NCI-H526 treated with DMSO at 0.1 percent for 48 hours (cell line): ENCODE measurements around the gene TIMM44.

Experiments
- DNase-seq: peaks from one replicate; lab custom pipeline; 2025; lab: John Stamatoyannopoulos, UW

Gene TIMM44

DNA sequence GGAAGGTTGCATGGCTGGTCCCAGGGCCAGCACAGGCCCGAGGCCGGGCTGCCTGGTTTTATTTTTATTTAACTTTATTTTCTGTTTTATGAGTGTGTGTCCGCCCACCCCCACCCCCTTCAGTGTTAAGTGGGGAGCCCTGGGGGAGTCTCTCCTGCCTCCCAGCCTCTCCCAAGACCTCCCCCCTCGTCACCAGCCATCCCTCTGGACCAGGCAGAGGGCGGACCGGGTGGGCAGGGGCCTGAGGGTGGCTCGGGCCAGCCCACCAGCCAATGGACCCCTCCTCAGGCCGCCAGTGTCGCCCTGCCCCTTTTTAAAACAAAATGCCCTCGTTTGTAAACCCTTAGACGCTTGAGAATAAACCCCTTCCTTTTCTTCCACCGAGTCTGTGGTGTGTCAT, 29.4 kb downstream of the TIMM44 start:
- DNase-seq, result no peak

DNA sequence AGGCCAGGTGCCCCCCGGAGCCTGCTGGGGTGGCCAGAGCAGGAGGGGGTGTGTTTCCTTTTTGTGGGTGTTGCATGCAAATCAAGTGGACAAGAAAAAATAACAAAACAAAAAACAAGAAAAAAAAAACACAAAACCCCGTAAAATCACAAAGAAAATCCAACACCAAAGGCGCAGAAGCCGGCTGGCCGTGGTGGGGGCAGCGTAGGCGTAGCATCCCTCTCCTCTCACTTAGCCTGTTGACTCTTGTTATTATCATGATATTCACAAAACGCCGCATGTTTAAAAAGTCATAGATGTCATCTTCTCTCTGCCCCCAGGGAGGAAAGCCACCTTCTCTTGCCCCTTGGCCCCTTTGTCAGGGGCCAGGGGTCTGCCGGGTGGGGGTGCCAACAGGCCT, 29.8 kb downstream of the TIMM44 start:
- DNase-seq, result no peak

DNA sequence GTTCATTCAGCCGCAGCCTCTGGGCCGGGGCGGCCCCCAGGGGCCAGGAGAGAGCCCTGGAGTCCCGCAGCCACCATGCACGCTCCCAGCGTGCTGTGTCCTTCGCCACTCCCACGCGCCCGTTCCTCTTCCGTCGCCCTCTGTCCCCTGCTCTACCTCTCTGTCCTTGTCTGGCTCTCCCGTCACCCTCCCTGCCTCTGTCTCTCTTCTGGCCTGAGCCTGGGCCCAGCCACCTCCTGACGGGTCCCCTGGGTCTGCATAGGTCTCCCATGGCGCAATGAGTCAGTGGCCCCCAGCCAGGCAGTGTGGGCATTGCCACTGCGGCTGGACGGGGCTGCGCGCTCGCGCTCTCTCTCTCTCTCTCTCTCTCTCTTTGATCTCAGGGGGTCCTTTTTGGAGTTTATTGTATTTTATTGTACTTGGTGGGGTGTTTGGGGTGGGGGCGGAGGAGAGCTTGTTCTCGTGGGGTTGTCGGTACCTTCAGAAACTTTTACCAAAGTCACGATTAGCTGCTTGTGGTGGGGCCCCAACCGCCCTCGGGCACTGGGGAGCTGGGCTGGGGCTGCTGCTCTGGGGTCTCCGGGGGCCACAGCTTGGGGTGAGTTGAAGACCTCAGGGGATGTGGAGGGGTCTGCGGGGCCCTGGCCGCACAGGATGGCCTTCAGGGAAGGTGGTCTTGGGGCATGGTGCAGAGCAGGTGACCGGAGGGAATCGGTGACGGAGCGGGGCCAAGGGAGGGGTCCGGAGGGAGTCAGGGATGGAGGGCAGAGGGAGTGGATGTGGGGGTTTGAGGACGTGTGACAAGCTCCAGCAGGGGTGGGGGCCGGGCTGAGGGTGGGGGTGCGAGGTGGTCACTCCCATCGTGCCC, 30.5 kb downstream of the TIMM44 start:
- no peak for DNase-seq

DNA sequence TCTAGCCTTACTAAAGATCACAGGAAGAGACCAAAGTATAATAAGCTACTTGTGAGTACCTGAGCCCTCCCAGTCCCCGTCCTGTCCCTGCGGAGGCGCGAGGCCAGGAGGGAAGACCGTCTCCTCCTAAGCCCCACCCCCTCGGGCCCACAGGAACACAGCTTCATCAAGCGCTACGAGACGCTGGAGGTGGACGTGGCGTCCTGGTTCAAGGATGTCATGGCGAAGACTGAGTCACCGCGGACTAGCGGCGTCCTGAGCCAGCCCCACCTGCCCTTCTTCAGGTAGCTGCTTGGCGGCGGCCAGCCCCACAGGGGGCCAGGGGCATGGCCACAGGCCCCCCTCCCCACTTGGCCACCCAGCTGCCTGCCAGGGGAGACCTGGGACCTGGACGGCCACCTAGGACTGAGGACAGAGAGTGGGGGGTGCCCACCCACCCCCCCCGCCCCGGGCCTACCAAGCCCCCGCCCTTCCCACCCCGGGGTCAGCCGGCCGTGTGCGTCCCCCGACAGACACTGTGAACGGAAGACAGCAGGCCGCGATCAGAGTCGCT, 31.2 kb downstream of the TIMM44 start:
- no peak for DNase-seq

DNA sequence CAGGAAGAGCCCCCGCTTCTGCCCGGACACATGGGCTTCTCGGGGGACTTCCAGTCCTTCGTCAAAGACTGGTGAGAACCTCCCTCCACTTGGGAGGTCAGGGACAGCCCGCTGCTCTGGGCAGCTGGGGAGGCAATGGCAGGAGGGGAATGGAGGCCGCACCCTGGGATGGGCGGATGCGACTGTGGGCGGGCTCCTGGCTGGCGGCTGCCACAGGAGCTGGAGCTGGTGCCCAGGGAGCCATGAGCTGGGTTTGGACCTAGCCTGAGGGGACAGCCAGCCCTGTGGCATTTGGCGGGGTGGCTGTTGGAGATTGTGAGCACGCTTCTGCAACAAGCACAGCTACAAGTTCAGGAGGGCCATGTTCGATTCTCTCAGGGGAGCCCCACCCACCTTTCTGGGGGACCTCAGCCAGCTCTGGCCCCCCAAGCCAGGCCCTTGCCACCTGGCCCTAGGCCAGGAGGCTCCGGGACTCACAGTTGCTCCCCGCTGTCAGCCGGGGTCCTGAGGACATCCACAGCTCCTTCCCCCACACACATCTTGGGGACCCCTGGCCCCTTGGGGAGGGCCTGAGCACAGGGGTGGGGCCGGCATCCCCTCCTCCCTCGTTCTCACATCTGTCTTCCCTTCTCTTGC, 31.8 kb downstream of the TIMM44 start:
- DNase-seq, result no peak

DNA sequence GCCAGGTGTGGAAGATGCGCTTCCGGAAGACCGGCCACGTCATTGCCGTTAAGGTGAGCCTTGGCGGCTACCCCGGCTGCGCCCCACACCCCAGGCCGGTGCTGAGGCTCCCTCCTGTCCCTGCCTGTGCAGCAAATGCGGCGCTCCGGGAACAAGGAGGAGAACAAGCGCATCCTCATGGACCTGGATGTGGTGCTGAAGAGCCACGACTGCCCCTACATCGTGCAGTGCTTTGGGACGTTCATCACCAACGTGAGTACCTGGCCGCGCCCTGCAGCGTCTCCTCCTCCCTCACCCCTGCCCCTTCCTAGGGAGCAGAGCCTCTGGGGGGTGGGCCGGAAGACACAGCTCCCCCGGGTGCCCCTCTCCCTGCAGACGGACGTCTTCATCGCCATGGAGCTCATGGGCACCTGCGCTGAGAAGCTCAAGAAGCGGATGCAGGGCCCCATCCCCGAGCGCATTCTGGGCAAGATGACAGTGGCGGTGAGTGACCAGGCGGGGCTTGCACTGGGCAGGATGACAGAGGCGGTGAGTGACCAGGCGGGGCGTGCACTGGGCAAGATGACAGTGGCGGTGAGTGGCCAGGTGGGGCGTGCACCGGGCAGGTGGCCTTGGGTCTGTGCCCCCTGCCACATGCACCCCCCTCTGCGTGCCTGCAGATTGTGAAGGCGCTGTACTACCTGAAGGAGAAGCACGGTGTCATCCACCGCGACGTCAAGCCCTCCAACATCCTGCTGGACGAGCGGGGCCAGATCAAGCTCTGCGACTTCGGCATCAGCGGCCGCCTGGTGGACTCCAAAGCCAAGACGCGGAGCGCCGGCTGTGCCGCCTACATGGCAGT, 32.9 kb downstream of the TIMM44 start:
- no peak for DNase-seq

DNA sequence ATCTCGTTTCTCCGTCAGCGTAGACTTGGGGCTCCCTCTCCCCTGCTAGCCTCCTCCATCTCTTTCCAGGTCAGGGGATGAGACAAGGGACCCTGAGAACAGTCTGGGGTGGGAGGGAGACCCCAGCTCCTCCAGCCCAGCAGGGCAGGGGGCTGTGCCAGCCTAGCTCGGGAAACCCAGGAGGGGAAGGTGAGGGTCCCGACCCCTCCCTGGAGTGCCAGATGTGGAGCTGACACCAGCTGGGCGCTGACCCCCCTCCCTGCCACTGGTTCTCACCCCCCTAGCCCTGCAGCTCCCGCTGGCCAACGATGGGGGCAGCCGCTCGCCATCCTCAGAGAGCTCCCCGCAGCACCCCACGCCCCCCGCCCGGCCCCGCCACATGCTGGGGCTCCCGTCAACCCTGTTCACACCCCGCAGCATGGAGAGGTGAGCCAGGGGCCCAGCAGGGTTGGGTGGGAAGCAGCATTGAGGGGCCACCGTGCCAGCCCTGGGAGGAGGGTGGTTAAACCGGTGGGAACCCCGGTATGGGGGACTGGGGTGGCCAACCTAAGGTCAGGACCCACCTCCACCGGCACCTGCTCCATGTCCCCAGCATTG, 33.9 kb downstream of the TIMM44 start:
- no peak for DNase-seq

DNA sequence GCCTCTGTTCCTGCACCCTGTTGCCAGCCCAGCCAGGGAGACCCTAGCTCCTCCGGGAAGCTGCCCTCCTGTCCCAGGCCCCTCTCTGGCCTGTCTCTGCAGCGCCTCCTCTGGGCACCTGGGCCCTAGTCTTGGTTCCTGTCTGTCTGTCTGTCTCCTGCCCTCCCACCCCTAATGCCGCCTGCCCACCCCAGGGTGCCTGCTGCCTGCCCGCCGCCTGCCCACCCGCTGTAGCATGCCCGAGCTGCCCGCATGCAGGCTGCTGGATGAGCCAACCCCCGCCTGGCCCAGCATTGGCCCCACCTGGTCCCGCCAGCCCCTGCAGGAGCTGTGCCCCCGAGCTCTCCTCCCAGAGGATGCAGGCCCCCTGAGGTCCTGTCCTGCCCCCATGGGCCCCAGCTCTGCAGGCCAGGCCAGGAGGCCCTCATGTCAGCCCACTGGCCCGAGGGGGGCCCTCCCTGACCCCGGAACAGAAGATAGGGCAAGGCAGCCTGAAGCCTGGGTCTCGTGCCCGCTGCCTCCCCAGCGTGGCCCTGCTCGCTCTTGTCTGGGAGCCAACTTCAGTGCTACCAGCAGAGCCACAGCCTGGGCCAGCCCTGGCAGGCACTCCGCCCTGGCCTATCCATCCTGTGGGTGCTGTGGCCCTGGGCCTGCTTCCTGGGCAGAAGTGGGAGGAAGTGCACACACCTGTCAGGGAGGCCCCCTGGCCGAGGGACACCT, 34.6 kb downstream of the TIMM44 start:
- no peak for DNase-seq

DNA sequence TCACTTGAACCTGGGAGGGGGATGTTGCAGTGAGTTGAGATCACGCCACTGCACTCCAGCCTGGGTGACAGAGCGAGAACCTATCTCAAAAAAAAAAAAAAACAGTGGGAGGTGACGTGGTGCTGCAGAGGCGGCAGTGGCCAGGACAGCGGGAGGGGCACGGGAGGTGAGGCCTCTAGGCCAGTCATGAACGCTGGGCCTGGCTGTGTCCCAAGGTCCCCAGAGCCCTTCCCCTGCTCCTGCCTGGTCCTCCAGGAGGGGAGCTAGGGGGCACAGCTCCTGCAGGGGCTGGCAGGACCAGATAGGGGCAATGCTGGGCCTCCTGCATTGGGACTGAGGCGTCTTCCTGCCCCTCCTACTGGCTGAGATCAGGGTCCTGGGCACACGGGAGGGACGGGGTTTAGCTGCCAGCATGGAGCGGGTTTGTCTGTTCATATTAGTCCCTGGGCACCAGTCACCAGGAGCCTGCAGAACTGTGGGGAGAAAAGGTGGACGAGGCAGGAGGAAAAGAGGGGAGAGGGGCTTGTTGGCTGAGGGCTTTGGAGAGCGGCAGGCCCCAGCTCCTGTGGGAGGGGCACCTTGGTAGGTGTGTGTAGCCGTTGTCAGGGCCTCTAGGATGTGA, 35.3 kb downstream of the TIMM44 start:
- no peak for DNase-seq

DNA sequence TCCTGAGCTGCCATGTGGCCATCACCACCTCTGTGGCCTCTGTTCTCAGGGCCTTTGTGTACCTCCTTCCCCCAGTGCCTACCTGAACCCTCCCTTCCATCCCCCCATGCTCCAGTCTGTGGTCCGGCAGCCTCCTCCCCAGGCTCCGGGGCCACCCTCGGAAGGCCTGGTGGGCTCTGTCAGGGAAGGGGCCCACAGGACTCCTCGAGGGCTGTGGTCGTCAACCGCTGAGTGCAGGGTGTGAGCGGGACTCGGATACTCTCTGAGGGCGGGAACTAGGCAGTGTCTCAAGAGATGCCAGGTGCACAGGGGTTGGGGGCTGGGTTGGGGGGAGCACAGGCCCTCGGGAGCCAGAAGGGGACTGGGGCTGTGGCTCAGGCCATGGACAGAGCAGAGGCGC, 35.9 kb downstream of the TIMM44 start:
- DNase-seq, result no peak

DNA sequence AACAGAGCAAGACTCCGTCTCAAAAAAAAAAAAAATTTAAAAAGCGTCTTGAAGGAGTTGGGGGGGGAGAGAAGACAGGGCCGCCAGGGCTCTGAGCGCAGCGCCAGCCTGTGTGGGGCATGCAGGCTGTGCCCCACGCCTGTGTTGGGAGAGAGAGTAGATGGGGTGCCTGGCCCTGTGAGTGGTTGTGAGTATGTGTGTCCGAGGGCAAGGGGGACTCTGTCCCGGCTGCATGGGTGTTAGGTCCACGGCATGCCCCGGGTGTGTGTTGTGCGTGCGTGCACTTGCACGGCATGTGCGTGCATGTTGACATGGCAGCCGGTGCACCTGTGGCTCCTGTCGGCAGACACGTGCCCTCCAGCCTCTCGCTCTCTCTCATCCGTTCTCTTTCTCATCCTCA, 36.3 kb downstream of the TIMM44 start:
- DNase-seq, result no peak

DNA sequence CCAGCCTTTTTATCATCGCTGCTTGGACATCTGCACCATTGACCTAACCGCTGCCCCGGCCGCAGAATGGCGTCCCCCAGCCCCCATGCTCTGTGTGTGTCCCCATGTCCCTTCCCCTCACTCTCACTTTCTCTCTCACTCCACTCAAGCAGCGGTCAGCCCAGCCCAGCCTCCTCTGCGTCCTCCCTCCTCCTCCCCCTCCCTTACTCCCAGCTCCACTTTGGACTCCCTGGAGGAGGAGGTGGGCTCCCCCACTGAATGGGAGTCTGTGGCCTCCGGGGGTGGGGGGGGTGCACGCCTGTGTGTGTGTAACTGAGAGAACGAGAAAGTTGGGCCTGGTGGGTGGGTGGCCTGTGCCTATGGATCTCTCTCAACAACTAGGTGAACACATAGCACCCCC, 37.6 kb downstream of the TIMM44 start:
- DNase-seq, result no peak

DNA sequence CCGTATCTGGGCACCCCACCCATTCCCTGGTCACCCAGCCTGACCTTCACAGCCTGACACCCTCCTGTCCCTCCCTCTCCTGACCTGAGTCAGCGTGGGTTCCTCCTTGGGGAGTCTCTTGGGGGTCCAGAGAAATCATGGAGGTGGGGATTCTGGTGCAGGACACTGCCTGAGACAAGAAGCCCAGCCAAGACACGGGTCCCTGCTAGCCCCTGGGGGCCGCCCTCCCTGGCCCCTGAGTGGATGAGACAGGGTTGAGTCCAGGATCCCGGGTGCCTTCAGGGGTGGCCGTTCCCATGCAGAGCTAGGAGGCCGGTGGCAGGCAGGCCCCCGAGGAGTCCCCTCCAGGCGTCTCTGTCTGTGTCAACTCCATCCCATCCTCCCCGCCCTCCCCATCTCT, 38.2 kb downstream of the TIMM44 start:
- DNase-seq, result no peak

DNA sequence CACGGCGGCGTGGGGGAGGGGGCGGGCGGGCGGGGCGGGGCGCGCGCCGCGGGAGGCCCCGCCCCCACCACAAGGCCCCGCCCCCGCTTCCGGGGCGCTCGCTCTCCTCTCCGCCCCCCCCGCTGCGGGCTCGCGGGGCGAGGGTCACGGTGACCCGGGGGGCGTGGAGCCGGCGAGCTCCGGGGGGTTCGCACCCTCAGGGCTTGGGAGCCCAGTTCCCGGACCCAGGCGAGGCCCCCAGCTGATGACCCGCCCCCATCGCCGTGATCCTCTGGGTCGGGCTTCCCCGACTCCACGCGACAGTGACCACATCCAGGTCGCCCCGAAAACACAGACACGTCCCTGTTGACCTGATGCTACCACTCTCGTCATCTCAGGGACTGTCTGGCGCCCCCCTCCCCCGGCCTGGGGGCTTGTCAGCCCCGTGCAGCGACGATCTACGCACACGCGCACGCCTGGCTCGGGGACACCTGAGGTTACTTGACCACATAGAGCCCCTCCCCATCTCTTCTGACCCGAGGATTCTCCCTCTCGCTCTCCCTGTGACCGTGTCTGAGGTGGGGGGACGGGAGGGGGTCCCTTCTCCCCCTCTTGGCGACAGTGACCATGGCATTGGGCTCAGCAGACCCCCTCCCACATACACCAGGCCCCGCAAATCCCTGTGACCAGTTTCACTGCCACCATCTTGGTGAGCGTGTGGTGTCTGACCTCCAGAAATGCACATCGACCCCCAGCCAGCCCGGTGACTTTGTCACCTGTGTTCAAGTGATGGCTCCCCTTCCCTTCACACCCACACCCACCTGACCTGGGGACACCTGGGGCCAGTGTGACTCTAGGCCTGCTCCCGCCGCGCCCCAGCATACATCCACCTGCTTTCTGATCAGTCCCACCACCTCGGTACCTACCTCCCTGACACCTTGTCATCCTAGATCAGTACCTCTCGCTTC, 39.1 kb downstream of the TIMM44 start:
- no peak for DNase-seq

DNA sequence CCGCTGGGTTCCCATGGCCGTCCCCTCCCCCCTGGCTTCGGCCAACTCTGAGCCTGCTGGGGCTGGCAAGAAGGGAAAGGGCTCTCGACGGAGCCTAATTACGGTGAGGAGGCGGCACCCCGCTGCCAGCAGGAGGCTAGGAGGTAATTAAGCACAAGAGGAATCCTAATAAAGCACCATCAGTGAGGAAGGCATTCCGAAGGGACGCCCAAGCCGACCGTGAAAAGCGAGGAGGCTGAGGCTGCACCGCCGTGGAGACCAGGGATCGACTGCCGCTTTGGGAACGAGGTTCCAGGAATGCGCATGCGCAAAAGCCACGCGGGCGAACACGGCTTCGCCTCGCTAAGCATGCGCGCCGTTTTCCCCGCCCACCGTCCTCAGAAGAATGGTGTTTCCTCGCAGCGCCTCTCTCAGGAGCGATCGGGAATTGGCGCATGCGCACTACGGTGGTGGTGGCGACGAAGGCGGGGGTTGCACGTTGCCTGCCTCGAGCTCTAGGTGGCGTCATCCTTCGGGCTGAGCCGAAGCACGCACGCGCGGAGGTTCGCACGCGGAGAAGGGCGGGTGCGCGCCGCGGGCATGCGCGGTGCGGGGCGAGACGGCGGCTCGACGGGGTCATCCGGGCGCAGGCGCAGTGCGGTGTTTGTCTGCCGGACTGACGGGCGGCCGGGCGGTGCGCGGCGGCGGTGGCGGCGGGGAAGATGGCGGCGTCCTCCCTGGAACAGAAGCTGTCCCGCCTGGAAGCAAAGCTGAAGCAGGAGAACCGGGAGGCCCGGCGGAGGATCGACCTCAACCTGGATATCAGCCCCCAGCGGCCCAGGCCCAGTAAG, 40.0 kb downstream of the TIMM44 start, which contains the start of gene MAP2K7:
TSS of gene MAP2K7 (plus strand) at position 634 of the 830 bp plus-strand sequence. CDS start at position 702, 68 bp downstream.
- peak; percentile 94 for DNase-seq

DNA sequence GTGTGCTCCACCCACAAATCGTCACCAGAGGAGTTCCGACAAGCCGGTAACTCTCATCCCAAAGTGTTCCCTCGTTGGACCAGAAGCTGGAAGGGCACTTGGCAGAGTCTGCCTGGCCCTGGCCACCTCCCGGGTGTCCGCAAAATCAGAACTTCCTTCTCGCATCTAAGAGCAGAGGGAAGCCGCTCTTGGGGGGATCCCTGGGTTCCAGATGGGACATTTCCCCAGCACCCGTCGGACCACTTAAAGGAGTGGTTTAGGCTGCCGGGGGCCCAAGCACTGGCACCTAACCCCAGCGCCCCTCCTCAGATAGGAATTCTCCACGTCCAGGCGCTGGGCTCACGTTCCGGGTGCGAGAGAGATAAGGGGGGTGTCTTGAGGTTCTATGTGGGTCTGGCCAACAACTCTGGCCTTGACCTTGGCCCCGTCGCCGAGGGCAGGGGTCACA, 40.6 kb downstream of the TIMM44 start:
- no peak for DNase-seq

DNA sequence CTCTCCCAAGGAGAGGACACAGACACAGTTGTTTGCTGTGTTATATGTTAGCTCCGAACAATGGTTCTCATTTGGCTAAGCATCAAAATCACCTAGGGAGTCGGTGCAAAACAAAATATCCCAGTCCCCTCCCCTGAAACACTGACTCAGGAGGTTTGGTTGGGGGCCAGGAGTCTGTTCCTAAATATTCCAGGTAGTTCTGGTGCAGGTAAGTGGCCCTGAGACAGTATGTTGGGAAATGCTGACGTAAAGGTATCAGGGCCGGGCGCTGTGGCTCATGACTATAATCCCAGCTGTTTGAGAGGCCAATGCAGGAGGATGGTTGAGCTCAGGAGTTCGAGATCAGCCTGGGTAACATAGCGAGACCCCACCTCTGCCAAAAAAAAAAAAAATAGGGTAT, 42.1 kb downstream of the TIMM44 start:
- DNase-seq, result no peak

DNA sequence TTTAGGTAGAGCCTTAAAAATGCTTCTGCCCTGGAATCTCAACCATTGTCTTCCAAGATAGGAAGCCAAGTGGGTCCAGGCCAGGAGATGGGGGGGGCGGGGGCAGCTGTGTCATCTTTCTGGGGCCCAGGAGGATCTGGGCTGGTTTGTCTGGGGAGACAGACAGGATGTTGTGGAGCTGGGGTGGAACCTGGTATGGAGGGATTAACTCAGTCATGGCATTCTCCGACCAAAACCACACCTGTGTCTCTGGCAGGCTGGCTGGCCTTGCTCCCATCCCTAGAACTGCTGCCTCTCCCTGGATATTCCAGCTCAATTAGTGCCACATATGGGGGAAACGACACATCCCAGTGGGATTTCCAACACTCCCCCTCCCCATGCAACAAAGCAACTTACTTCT, 42.5 kb downstream of the TIMM44 start:
- no peak for DNase-seq
